Measurements from ENCODE around the gene PARP2.

Gene PARP2

GRCh38 chr14:20314026-20314425, 29.4 kb upstream of the PARP2 start:
- Histone ChIP-seq H3K36me3 (ENCODE audit: insufficient read depth, low read length) (peaks cover 58% of the 10 kb centered on the region), H2AFZ (ENCODE audit: low read length) (no peak overlapping the region), H3K9ac (ENCODE audit: low read length) (no peak overlapping the region), H4K20me1 (ENCODE audit: insufficient read depth, low read length) (no peaks in the 10 kb centered on the region), H3K27me3 (ENCODE audit: insufficient read depth, low read length) (no peaks in the 10 kb centered on the region), H3K9me3 (ENCODE audit: low read length) (no peaks in the 10 kb centered on the region), H3K4me2 (ENCODE audit: low read length) (no peak overlapping the region), H3K9me2 (ENCODE audit: low read depth, low read length) (no peaks in the 10 kb centered on the region), H3K27ac (ENCODE audit: low read depth, low read length, poor library complexity, severe bottlenecking) (no peak overlapping the region), H3K4me3 (ENCODE audit: low read depth, low read length, poor library complexity, severe bottlenecking) (no peak overlapping the region), H3F3A (ENCODE audit: insufficient read depth, low read length) (no peaks in the 10 kb centered on the region; the same call in 1 of the 2 replicates), H3K4me1 (ENCODE audit: insufficient read depth, low read length, severe bottlenecking) (no peaks in the 10 kb centered on the region), H3K79me2 (ENCODE audit: insufficient read depth, low read length) (no peaks in the 10 kb centered on the region)
- TF ChIP-seq CTCF (IDR thresholded peaks at IDR 0.05; ENCODE audit: low read length) (no peak), EZH2 (IDR thresholded peaks at IDR 0.05; ENCODE audit: borderline replicate concordance, low read length) (no peak)

GRCh38 chr14:20317720-20318119, 25.7 kb upstream of the PARP2 start:
- Histone ChIP-seq H3K4me3 (ENCODE audit: low read depth, low read length, poor library complexity, severe bottlenecking) (no peak overlapping the region), H3K4me1 (ENCODE audit: insufficient read depth, low read length, severe bottlenecking) (no peaks in the 10 kb centered on the region), H2AFZ (ENCODE audit: low read length) (no peak overlapping the region), H3K27ac (ENCODE audit: low read depth, low read length, poor library complexity, severe bottlenecking) (no peak overlapping the region), H3K36me3 (ENCODE audit: insufficient read depth, low read length) (peaks cover 72% of the 10 kb centered on the region), H3K9ac (ENCODE audit: low read length) (no peak overlapping the region), H4K20me1 (ENCODE audit: insufficient read depth, low read length) (no peaks in the 10 kb centered on the region), H3F3A (ENCODE audit: insufficient read depth, low read length) (no peaks in the 10 kb centered on the region), H3K4me2 (ENCODE audit: low read length) (no peak overlapping the region), H3K27me3 (ENCODE audit: insufficient read depth, low read length) (no peaks in the 10 kb centered on the region), H3K79me2 (ENCODE audit: insufficient read depth, low read length) (no peaks in the 10 kb centered on the region), H3K9me3 (ENCODE audit: low read length) (no peaks in the 10 kb centered on the region), H3K9me2 (ENCODE audit: low read depth, low read length) (no peaks in the 10 kb centered on the region)
- TF ChIP-seq CTCF (IDR thresholded peaks at IDR 0.05; ENCODE audit: low read length) (no peak), EZH2 (IDR thresholded peaks at IDR 0.05; ENCODE audit: borderline replicate concordance, low read length) (no peak)

GRCh38 chr14:20327005-20327869, 16.2 kb upstream of the PARP2 start:
- H3K36me3 ChIP-seq (ENCODE audit: insufficient read depth, low read length): peaks cover 41% of the 10 kb centered on the region
- no peak overlapping the region for H3K4me2 ChIP-seq (ENCODE audit: low read length)
- H3K9me3 ChIP-seq (ENCODE audit: low read length): no peaks in the 10 kb centered on the region
- no peak overlapping the region for H3K4me3 ChIP-seq (ENCODE audit: low read depth, low read length, poor library complexity, severe bottlenecking)
- H3F3A ChIP-seq (ENCODE audit: insufficient read depth, low read length): peaks cover 7% of the 10 kb centered on the region; the same call in 1 of the 2 replicates
- no peaks in the 10 kb centered on the region for H3K27me3 ChIP-seq (ENCODE audit: insufficient read depth, low read length)
- peaks cover 21% of the 10 kb centered on the region for H3K79me2 ChIP-seq (ENCODE audit: insufficient read depth, low read length)
- no peak overlapping the region for H3K27ac ChIP-seq (ENCODE audit: low read depth, low read length, poor library complexity, severe bottlenecking)
- H3K4me1 ChIP-seq (ENCODE audit: insufficient read depth, low read length, severe bottlenecking): peaks cover 16% of the 10 kb centered on the region
- H4K20me1 ChIP-seq (ENCODE audit: insufficient read depth, low read length): no peaks in the 10 kb centered on the region
- no peaks in the 10 kb centered on the region for H3K9me2 ChIP-seq (ENCODE audit: low read depth, low read length)
- 0 out of 2 replicates have a peak overlapping the region, but pooled peaks have one; percentile 7 for H3K9ac ChIP-seq (ENCODE audit: low read length)
- no peak overlapping the region for H2AFZ ChIP-seq (ENCODE audit: low read length)
- TF ChIP-seq EZH2 (IDR thresholded peaks at IDR 0.05; ENCODE audit: borderline replicate concordance, low read length) (no peak), CTCF (IDR thresholded peaks at IDR 0.05; ENCODE audit: low read length) (peak; percentile 73)

Data from OCI-LY1 (cell line).